ENCODE data around the gene ALDH3A1.
A peak's percentile ranks its signal among the peaks of the same experiment; 100 is the strongest.

The ALDH3A1 gene

GRCh38 chr17:19759568-19760549 lies 11.8 kb upstream of the ALDH3A1 start:
- no peak for DNase-seq

GRCh38 chr17:19757536-19758180 lies 9.6 kb upstream of the ALDH3A1 start:
- no peak for DNase-seq

GRCh38 chr17:19756546-19756945 lies 8.4 kb upstream of the ALDH3A1 start:
- no peak for DNase-seq

- DNase-seq, result no peak
Observed at GRCh38 chr17:19755821-19756510, 7.9 kb upstream of the ALDH3A1 start.

GRCh38 chr17:19755392-19755791 lies 7.3 kb upstream of the ALDH3A1 start:
- no peak for DNase-seq

- no peak for DNase-seq
Observed at GRCh38 chr17:19753661-19754463, 5.8 kb upstream of the ALDH3A1 start.

- DNase-seq, result peak in 1 of 2 donors; percentile 67
Observed at GRCh38 chr17:19753051-19753509, 5.0 kb upstream of the ALDH3A1 start.

- no peak for DNase-seq
Observed at GRCh38 chr17:19752216-19753050, 4.3 kb upstream of the ALDH3A1 start.

- no peak for DNase-seq
Observed at GRCh38 chr17:19750835-19751234, 2.7 kb upstream of the ALDH3A1 start.

GRCh38 chr17:19750020-19750572 lies 2.0 kb upstream of the ALDH3A1 start:
- DNase-seq, result no peak

- no peak for DNase-seq
Observed at GRCh38 chr17:19748807-19749193, 702 bp upstream of the ALDH3A1 start.

- DNase-seq, result no peak
Observed at GRCh38 chr17:19747159-19747719, 859 bp downstream of the ALDH3A1 start.

- DNase-seq, result no peak
Observed at GRCh38 chr17:19746517-19746916, 1.6 kb downstream of the ALDH3A1 start.

- peak; percentile 82 to 84 for DNase-seq
Observed at GRCh38 chr17:19744922-19745757, 3.0 kb downstream of the ALDH3A1 start.

GRCh38 chr17:19744492-19744891 lies 3.6 kb downstream of the ALDH3A1 start:
- no peak for DNase-seq

- no peak for DNase-seq
Observed at GRCh38 chr17:19743101-19744100, 4.7 kb downstream of the ALDH3A1 start.

GRCh38 chr17:19742495-19742894 lies 5.6 kb downstream of the ALDH3A1 start:
- DNase-seq, result no peak

- no peak for DNase-seq
Observed at GRCh38 chr17:19741832-19742457, 6.2 kb downstream of the ALDH3A1 start.
